Measurements from ENCODE around the gene NAA10. TPM values are rescaled to one million over a fixed set of nuclear protein-coding genes. Genes with fewer than 3 reads are reported as not detected.

Gene NAA10
- total and polyA plus RNA-seq, 5 donors, result 61.1 to 108 (median 66.4) TPM

DNA sequence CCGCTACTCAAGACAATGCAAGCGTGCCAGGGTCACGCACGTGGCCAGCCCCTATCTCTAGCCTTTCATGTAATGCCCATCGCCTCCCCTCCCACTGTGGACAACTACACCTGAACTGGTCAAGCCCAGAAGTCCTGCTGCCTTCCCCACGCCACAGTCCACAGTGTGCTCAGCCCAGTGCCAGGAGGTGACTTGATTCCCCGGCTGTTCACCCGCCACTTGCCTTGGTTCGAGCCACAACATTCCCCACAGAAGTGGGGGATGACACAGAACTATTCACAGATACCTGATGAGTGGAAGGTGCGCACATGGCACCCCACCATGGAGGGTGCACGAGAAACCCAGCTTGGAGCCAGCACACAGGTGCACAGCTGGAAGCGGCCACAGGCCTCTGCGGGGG, 15.6 kb downstream of the NAA10 start:
- no peaks in the 10 kb centered on the region for H3K27me3 ChIP-seq (ENCODE audit: control insufficient read depth, insufficient read depth)
- H3K4me1 ChIP-seq (ENCODE audit: control insufficient read depth, insufficient read depth, low read length), result peaks cover 4% of the 10 kb centered on the region
- intact Hi-C loops (cut with DNase I), result no loop called here
- WGBS, result 93% methylated on average over 13 of the region's 13 CpGs
- H3K27ac ChIP-seq (ENCODE audit: low read length), result no peak overlapping the region
- no peaks in the 10 kb centered on the region for H3K9me3 ChIP-seq (ENCODE audit: control insufficient read depth, low read length)
- DNase-seq, result peak in 1 of 3 donors; percentile 22
- no peak for ATAC-seq
- no peak overlapping the region for H3K4me3 ChIP-seq (ENCODE audit: low read length)

DNA sequence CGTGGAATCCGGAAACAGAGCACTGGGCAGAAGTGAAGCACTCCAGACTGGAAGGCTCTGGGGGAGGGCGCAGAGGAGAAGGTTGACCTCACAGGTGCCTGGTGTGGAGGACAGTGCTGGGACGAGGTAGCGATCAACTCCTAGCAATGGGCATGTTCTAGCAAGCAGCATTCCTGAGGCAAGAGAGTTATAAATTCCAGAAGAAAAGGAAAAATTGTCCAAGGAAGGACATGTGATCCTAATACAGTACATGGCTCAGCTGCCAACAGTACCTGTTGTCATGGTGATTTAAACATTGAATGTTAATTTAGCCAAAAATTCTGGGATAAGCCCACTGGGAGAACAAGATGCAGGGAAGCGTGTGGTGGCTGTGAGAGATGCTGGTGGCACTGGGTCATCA, 17.0 kb downstream of the NAA10 start:
- intact Hi-C loops (cut with DNase I), result no loop called here
- no peak overlapping the region for H3K4me3 ChIP-seq (ENCODE audit: low read length)
- H3K27me3 ChIP-seq (ENCODE audit: control insufficient read depth, insufficient read depth), result no peaks in the 10 kb centered on the region
- no peak overlapping the region for H3K27ac ChIP-seq (ENCODE audit: low read length)
- 80% methylated on average over 6 of the region's 6 CpGs for WGBS
- H3K9me3 ChIP-seq (ENCODE audit: control insufficient read depth, low read length), result no peaks in the 10 kb centered on the region
- ATAC-seq (no peak), DNase-seq (no peak)
- H3K4me1 ChIP-seq (ENCODE audit: control insufficient read depth, insufficient read depth, low read length), result no peaks in the 10 kb centered on the region

GRCh38 chrX:153913701-153914100, 21.1 kb downstream of the NAA10 start:
- ATAC-seq (no peak), DNase-seq (no peak)
- no peaks in the 10 kb centered on the region for H3K27me3 ChIP-seq (ENCODE audit: control insufficient read depth, insufficient read depth)
- no peak overlapping the region for H3K4me3 ChIP-seq (ENCODE audit: low read length)
- no peak overlapping the region for H3K27ac ChIP-seq (ENCODE audit: low read length)
- no peaks in the 10 kb centered on the region for H3K9me3 ChIP-seq (ENCODE audit: control insufficient read depth, low read length)
- intact Hi-C loops (cut with DNase I), result no loop called here
- 92% methylated on average over 17 of the region's 17 CpGs for whole genome bisulfite sequencing
- H3K4me1 ChIP-seq (ENCODE audit: control insufficient read depth, insufficient read depth, low read length), result no peaks in the 10 kb centered on the region

- Histone ChIP-seq H3K27ac (ENCODE audit: low read length) (no peak overlapping the region), H3K4me1 (ENCODE audit: control insufficient read depth, insufficient read depth, low read length) (no peaks in the 10 kb centered on the region), H3K27me3 (ENCODE audit: control insufficient read depth, insufficient read depth) (no peaks in the 10 kb centered on the region), H3K4me3 (ENCODE audit: low read length) (no peak overlapping the region), H3K9me3 (ENCODE audit: control insufficient read depth, low read length) (no peaks in the 10 kb centered on the region)
- ATAC-seq, result no peak
- no peak for DNase-seq
- 78% methylated on average over 17 of the region's 17 CpGs for WGBS
- intact Hi-C loops (cut with DNase I), result no loop called here
These were observed 21.6 kb downstream of the NAA10 start for GRCh38 chrX:153913211-153913610.

DNA sequence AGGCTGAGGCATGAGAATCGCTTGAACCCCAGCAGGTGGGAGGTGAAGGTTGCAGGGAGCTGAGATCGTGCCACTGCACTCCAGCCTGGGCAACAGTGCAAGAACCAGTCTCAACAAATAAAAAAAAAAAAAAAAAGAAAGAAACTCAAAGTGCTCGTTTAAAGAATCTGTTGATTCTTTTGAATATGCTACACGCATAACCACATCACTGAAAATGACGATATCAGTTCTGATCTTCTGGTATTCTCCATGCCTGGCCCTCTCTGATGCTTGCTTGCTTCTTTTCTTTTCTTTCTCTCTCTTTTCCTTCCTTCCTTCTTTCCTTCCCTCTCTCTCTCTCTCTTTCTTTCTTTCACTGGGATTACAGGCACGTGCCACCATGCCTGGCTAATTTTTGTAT, 23.0 kb downstream of the NAA10 start:
- H3K4me1 ChIP-seq (ENCODE audit: control insufficient read depth, insufficient read depth, low read length), result no peaks in the 10 kb centered on the region
- H3K27ac ChIP-seq (ENCODE audit: low read length), result no peak overlapping the region
- H3K27me3 ChIP-seq (ENCODE audit: control insufficient read depth, insufficient read depth), result no peaks in the 10 kb centered on the region
- ATAC-seq, result no peak
- WGBS, result 92% methylated on average over 6 of the region's 6 CpGs
- no peak overlapping the region for H3K4me3 ChIP-seq (ENCODE audit: low read length)
- no peak for DNase-seq
- no peaks in the 10 kb centered on the region for H3K9me3 ChIP-seq (ENCODE audit: control insufficient read depth, low read length)
- intact Hi-C loops (cut with DNase I), result no loop called here

DNA sequence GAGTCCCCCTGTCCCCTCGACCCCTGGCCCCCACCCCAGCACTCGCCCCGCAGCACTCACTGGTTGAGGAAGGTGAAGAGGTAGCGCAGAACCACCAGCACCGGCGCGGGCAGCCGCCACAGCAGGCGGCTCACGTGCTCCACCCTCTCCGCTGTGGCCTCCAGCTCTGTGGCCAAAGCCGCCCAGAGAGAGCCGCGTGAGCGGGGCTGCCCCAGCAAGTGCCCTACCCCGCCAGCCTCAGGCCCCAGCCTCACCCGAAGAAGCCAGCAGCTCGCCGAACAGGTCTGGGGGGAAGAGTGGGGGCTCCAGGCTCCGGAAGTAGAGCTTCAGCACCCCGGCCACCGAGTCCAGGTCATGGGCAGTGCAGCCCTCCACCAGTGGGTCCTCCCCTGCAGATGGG, 24.4 kb downstream of the NAA10 start:
- whole genome bisulfite sequencing, result 96% methylated on average over 22 of the region's 22 CpGs
- H3K4me1 ChIP-seq (ENCODE audit: control insufficient read depth, insufficient read depth, low read length), result no peaks in the 10 kb centered on the region
- H3K4me3 ChIP-seq (ENCODE audit: low read length), result no peak overlapping the region
- ATAC-seq, result no peak
- H3K9me3 ChIP-seq (ENCODE audit: control insufficient read depth, low read length), result no peaks in the 10 kb centered on the region
- H3K27me3 ChIP-seq (ENCODE audit: control insufficient read depth, insufficient read depth), result no peaks in the 10 kb centered on the region
- DNase-seq, result no peak
- no peak overlapping the region for H3K27ac ChIP-seq (ENCODE audit: low read length)
- intact Hi-C loops (cut with DNase I), result no loop called here

DNA sequence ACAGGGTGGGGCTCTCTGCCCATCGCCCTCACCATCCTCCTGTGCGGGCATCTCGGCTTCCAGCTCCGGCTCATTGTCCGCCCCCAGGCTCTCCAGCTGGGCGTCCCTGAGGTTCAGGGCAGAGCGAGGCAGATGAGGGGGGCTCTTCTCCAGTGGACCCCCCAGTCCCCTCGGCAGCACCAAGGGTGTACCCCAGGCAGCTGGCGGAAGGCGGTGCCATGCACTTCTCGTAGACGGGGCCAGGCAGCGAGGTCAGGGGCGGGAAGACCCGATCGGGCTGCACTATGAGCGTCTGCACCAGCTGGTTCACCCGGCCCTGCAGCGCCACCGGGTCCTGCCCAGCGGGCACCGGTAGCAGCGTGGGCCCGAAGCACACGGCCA, 24.9 kb downstream of the NAA10 start:
- 95% methylated on average over 25 of the region's 25 CpGs for WGBS
- DNase-seq, result no peak

DNA sequence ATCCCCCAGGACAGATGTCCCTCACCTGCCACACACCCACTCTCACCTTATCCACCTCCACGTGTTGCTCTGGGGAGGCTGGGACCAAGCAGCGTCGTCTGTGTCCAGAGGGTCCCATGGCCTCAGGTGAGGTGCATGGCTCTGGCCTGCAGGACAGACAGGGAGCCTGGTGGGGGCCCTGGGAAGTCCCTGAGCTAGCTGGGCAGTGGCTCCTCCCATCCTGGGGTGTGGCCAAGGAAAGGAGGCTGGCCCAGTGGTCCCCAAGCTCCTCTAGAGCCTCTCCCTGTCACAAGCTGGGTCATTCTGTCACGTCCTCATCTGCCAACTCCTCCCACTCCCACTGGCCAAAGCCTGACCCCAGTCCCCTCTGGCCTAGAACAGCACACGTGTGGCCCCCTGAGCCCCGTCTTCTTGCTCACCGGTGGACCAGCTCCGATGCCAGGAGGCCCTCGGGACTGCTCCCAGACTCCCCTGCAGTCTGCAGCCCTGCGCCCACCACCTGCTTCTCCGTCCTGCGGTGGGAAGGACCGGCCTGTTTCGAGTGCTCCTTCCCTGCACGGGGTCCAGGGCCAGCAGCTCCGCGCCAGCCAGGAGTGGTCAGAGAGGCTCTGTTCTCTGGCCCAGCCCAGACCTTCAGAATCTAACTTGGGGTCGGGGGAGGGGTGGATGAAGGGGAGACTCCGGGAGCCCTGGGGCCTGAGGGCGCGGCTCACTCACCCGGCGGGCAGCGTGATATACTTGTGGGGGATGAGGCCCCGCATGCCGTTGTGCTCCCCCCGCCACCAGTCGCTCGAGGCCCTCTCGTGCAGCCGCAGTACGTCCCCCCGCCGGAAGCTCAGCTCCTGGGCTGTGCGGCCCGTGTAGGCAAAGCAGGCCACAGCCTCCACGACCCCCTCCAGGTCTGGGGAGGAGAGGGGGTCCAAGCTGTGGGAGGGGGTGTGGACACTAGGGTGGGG, 25.5 kb downstream of the NAA10 start:
- peak in 1 of 3 donors; percentile 61 for DNase-seq
- Histone ChIP-seq H3K27me3 (ENCODE audit: control insufficient read depth, insufficient read depth) (no peaks in the 10 kb centered on the region), H3K4me1 (ENCODE audit: control insufficient read depth, insufficient read depth, low read length) (no peaks in the 10 kb centered on the region), H3K9me3 (ENCODE audit: control insufficient read depth, low read length) (no peaks in the 10 kb centered on the region), H3K27ac (ENCODE audit: low read length) (no peak overlapping the region), H3K4me3 (ENCODE audit: low read length) (no peak overlapping the region)
- 61% methylated on average over 36 of the region's 37 CpGs for WGBS
- intact Hi-C loops (cut with DNase I), result loop anchor here in 1 of 4 donors (10.0 kb wide), 1 partner anchor 105 kb away; no protein-coding TSS in a partner anchor
- peak in 1 of 2 donors; percentile 40 for ATAC-seq

More for the DNA sequence above, 24.9 kb downstream of the NAA10 start:
- no peak overlapping the region for H3K27ac ChIP-seq (ENCODE audit: low read length)
- no peaks in the 10 kb centered on the region for H3K27me3 ChIP-seq (ENCODE audit: control insufficient read depth, insufficient read depth)
- intact Hi-C loops (cut with DNase I), result loop anchor here in 1 of 4 donors (10.0 kb wide), 1 partner anchor 105 kb away; no protein-coding TSS in a partner anchor
- no peaks in the 10 kb centered on the region for H3K9me3 ChIP-seq (ENCODE audit: control insufficient read depth, low read length)
- no peak for ATAC-seq
- no peak overlapping the region for H3K4me3 ChIP-seq (ENCODE audit: low read length)
- H3K4me1 ChIP-seq (ENCODE audit: control insufficient read depth, insufficient read depth, low read length), result no peaks in the 10 kb centered on the region

GRCh38 chrX:153908219-153908860, 26.5 kb downstream of the NAA10 start:
- Histone ChIP-seq H3K4me1 (ENCODE audit: control insufficient read depth, insufficient read depth, low read length) (no peaks in the 10 kb centered on the region), H3K4me3 (ENCODE audit: low read length) (no peak overlapping the region), H3K27ac (ENCODE audit: low read length) (no peak overlapping the region), H3K9me3 (ENCODE audit: control insufficient read depth, low read length) (no peaks in the 10 kb centered on the region), H3K27me3 (ENCODE audit: control insufficient read depth, insufficient read depth) (no peaks in the 10 kb centered on the region)
- DNase-seq (no peak), ATAC-seq (no peak)
- intact Hi-C loops (cut with DNase I), result loop anchor here in 1 of 4 donors (10.0 kb wide), 1 partner anchor 104 kb away; no protein-coding TSS in a partner anchor
- 93% methylated on average over 23 of the region's 23 CpGs for WGBS

DNA sequence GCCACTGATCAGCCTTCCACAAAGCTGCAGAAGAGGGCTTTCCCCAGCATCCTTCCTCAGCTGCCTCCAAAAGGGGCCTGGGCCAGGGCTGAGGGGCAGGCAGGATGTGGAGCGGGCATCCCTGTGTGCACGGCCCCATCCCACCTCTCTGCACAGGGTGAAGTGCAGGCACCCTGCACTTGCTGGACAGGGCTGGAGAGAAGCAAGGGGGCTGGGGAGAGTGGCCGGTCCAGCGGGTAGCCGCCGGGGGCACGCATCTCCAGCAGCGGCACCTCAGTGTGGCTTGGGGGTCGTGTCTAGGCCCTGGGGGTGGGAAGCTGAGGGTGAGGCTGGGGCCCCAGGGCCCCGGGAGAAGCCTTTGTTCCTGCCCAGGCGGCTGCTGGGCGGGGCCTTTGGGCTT, 27.4 kb downstream of the NAA10 start:
- 80% methylated on average over 12 of the region's 12 CpGs for WGBS
- Histone ChIP-seq H3K9me3 (ENCODE audit: control insufficient read depth, low read length) (no peaks in the 10 kb centered on the region), H3K27me3 (ENCODE audit: control insufficient read depth, insufficient read depth) (no peaks in the 10 kb centered on the region), H3K27ac (ENCODE audit: low read length) (no peak overlapping the region), H3K4me3 (ENCODE audit: low read length) (no peak overlapping the region), H3K4me1 (ENCODE audit: control insufficient read depth, insufficient read depth, low read length) (no peaks in the 10 kb centered on the region)
- no peak for ATAC-seq
- intact Hi-C loops (cut with DNase I), result loop anchor here in 1 of 4 donors (10.0 kb wide), 1 partner anchor 103 kb away; no protein-coding TSS in a partner anchor
- DNase-seq, result peak in 1 of 3 donors; percentile 55
